GM23248 (cell line): ENCODE results near the gene TCN1.
"Not testable (repeated sequence)": the region's sequence is repeated elsewhere in the genome, so short reads cannot be mapped to it uniquely, and the experiment has no call there.

Experiments
- EZH2 ChIP-seq: fragments of 200-600 bp; sonication (generic); IDR thresholded peaks from 2 replicates; pipeline ENCODE4 v1.6.1; 2018; ENCODE audit warnings: antibody characterized with exemption, mild to moderate bottlenecking; ENCODE audit not compliant: insufficient read depth, poor library complexity, severe bottlenecking
- EZH2phosphoT487 ChIP-seq: fragments of 200-600 bp; sonication (generic); IDR thresholded peaks from 2 replicates; pipeline ENCODE4 v1.6.1; 2018; ENCODE audit warnings: antibody characterized with exemption, moderate library complexity, mild to moderate bottlenecking, low read depth; ENCODE audit not compliant: insufficient read depth

DNA sequence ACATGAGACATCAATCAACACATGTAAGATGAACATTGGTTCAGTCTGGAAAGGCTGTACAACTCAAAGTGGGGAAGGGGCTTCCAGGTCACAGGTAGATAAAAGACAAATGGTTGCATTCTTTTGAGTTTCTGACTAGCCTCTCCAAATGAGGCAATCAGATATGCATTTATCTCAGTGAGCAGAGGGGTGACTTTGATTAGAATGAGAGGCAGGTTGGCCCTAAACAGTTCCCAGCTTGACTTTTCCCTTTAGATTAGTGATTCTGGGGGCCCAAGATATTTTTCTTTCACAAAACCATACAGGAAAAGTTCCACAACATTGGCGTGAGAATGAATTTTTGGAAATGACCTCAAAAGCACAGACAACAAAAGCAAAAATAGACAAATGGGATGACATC is 49.9 kb downstream of the TCN1 start:
- TF ChIP-seq EZH2, EZH2phosphoT487: not testable (repeated sequence)
